HPDE6-E6E7 (cell line): ENCODE data around the gene SREBF2.
A peak's percentile ranks its signal among the peaks of the same experiment; 100 is the strongest.

Source experiments
- DNase-seq: peaks from one replicate; pipeline ENCODE4 v3.0.0; 2011; ENCODE audit warnings: missing footprints; ENCODE audit errors: extremely low spot score

Gene SREBF2

GRCh38 chr22:41832553-41833368, at the start of gene SREBF2:
SREBF2 (plus strand) TSS chr22:41833105; CDS start chr22:41833271, 166 bp downstream.
- peak; percentile 94 for DNase-seq

DNA sequence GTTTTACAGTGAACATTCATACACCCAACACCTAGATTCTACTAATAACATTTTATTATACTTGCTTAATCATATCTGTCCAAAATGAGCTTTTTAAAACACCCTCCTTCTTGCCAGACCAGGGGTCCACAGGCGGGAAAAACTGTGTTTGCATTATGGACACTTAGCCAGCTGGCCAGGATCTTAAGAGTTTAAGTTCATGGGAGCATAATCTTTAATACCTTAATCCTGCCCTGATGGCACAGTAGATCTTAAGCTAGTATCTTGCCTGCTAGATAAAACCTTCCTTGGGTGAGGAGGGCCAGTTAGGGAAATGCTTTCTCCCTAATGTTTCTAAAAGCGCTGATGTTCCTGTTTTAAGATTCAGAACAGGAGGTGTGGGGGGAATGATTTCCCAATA, 45.6 kb upstream of the SREBF2 start:
- DNase-seq, result no peak

GRCh38 chr22:41793871-41794270, 39.0 kb upstream of the SREBF2 start:
- no peak for DNase-seq

GRCh38 chr22:41798736-41799135, 34.2 kb upstream of the SREBF2 start:
- no peak for DNase-seq

- DNase-seq, result no peak
These were observed 33.2 kb upstream of the SREBF2 start for GRCh38 chr22:41799486-41800347.

GRCh38 chr22:41800348-41801146, 32.4 kb upstream of the SREBF2 start, which contains the start of gene CCDC134:
CCDC134 (plus strand) TSS chr22:41800679; CDS start chr22:41808891, 8,212 bp downstream.
- DNase-seq, result peak; percentile 83

DNA sequence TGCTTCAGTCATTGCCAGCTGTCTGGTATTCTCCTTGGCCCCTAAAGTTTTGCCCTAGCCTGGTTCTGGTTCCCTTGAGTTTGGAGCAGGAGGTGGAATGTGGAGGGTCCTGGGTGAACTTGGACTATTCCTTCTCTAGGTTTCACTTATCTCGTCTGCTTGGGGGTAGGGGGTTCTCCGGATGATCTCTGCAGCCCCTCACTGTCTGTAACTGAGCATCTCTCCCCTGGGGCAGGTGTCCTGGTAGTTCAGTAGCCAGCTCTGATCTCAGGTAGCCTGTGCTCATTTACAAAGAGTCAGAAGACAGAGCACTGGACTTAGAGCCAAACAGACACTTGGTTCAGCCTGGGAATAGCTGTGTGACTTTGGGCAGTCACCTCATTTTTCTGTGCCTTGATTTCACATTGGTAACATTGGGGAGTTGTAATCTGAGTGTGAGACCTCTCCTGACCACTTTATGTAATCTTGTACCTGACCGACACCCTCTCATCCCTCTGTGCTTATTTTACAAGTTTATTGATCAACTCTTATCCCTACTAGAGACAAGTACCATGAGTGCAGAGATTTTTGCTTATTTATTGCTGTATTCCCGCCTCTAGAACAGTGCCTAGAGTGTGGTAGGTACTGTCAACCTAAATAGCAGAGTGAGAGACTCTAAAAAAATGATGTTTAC, 31.6 kb upstream of the SREBF2 start:
- DNase-seq, result no peak

GRCh38 chr22:41801886-41802285, 31.0 kb upstream of the SREBF2 start:
- DNase-seq, result no peak

DNA sequence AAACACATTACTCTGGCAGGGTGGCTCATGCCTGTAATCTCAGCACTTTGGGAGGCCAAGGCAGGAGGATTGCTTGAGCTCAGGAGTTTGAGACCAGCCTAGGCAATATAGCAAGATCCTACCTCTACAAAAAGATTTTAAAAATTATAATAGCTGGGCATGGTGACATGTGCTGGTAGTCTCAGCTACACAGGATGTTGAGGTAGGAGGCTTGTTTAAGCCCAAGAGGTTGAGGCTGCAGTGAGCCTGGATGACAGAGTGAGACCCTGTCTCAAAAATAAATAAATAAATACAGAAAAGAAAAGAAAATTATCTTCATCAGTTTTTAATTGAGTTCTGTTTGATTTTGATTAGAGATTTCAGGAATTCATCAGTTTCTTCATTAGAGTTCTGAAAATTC, 27.3 kb upstream of the SREBF2 start:
- no peak for DNase-seq

DNA sequence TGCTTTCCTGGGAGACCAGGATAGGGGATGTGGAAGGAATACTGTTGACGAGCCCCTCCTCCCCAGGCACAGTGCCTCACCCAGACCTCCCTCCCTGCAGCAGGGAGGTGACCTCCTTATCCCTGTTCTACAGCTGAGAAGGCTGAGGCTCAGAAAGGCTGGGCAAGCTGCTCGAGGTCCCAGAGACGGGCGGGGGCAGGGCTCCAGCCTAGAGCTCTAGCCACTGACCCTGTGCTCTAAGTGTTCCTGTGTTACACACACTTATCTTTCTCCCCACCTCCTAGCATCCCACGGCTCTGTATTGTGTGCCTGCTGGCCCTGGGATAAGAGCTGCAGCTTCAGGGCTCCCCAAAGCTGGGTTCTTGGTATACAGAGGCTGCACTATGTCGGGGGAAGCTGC, 24.5 kb upstream of the SREBF2 start:
- no peak for DNase-seq

GRCh38 chr22:41810022-41810421, 22.9 kb upstream of the SREBF2 start:
- DNase-seq, result no peak

DNA sequence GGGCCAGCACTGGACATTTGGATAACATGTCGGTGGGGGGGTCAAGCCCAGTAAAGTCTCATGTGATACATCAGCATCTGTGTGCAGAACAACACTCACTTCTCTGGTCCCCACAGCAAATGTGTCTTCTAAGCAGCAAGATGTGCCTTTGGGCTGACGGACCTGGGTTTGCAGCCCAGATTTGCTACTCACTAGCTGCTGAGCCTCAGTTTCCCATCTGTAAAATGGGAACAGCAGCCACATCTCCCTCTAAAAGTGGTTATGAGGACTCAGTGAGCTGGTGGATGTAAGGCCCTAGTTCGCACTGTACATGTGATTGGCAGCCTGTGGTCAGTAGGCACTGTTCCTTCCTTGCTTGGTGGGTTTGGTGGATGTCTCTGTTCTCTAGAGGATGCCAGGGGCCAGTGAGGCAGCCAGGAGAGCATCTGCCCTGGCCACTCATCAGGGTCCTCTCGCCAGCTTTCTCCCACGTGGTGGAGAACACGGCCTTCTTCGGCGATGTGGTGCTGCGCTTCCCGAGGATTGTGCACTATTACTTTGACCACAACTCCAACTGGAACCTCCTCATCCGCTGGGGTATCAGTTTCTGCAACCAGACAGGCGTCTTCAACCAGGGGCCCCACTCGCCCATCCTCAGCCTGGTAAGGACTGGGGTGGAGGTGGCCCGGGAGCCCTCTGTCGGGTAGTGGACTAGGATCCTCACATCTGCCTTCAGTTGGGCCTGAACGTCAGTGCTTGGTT, 19.9 kb upstream of the SREBF2 start:
- DNase-seq, result no peak

DNA sequence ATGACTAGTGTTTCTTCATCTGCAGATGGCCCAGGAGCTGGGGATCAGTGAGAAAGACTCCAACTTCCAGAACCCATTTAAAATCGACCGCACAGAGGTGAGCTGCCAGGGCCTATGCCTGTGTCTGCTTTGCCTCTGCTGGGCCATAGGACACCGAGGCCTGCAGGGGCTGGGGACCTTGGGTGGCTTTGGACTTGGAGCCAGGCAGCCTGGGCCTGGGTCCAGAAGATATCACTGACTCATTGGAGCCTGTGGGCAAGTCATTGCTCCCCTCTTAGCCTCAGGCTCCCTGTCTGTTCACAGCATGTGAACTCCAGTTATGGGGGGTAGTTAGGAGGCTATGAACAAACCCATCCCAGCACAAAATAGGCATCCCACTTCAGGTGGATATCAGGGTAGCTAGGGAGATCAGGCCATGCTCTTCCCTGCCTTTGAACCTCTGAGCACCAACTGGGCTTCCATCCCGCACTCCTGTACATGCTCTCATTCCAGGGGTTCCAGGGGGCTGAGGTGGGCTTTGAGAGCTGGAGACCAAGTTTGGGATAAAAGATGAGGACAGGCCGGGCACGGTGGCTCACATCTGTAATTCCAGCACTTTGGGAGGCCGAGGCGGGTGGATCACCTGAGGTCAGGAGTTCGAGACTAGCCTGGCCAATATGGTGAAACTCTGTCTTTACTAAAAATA, 19.0 kb upstream of the SREBF2 start:
- DNase-seq, result no peak

- DNase-seq, result no peak
These were observed 17.2 kb upstream of the SREBF2 start for GRCh38 chr22:41815716-41816115.

- DNase-seq, result no peak
These were observed 16.7 kb upstream of the SREBF2 start for GRCh38 chr22:41816241-41816640.

DNA sequence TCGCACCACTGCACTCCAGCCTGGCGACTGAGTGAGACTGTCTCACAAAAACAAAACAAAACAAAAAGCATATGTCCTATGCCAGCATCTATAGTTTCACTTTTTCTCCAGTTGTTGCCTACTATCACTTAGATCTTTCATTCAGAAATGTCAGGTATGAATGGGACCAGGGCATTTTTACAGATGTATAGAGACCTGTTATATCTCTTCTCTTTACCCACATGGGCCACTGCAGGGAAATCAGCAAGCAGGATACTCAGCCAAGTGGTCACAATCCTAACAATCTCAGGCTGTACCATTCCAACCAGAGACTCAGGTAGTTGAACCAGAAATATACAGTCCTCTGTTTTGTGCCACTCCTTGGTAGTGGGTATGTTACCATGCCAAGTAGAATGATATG, 16.0 kb upstream of the SREBF2 start:
- DNase-seq, result no peak

- DNase-seq, result no peak
These were observed 14.9 kb upstream of the SREBF2 start for GRCh38 chr22:41818011-41818410.

GRCh38 chr22:41818596-41818995, 14.3 kb upstream of the SREBF2 start:
- no peak for DNase-seq

- DNase-seq, result no peak
These were observed 13.6 kb upstream of the SREBF2 start for GRCh38 chr22:41819257-41819656.

- DNase-seq, result no peak
These were observed 12.5 kb upstream of the SREBF2 start for GRCh38 chr22:41820447-41820846.
